Measurements from ENCODE around the gene HSPB1.

The HSPB1 gene

GRCh38 chr7:76352193-76352592 lies 49.7 kb downstream of the HSPB1 start:
- Histone ChIP-seq H2AFZ (ENCODE audit: low read length) (no peak overlapping the region), H4K20me1 (ENCODE audit: insufficient read depth, low read length, poor library complexity, severe bottlenecking) (peaks cover 95% of the 10 kb centered on the region), H3K9me3 (ENCODE audit: insufficient read depth, low read depth, low read length) (no peaks in the 10 kb centered on the region), H3K4me2 (ENCODE audit: low read depth, low read length, poor library complexity, severe bottlenecking) (peak overlapping the region; percentile 87), H3K4me1 (ENCODE audit: insufficient read depth, low read length, poor library complexity, severe bottlenecking) (peaks cover 44% of the 10 kb centered on the region), H3K79me2 (ENCODE audit: insufficient read depth, low read length) (peaks cover 99% of the 10 kb centered on the region), H3K27me3 (ENCODE audit: insufficient read depth, low read length, poor library complexity, severe bottlenecking) (no peaks in the 10 kb centered on the region), H3K9ac (ENCODE audit: low read depth, low read length, poor library complexity, severe bottlenecking) (no peak overlapping the region), H3K9me2 (replicated peaks; ENCODE audit: low read depth, low read length) (no peaks in the 10 kb centered on the region), H3K36me3 (ENCODE audit: insufficient read depth, low read length) (peaks cover 44% of the 10 kb centered on the region), H3K4me3 (ENCODE audit: low read length, poor library complexity, severe bottlenecking) (no peak overlapping the region), H3F3A (ENCODE audit: low read depth) (0 out of 2 replicates have a peak, but pooled peaks cover 4% of the 10 kb centered on the region)
- TF ChIP-seq CTCF (conservative IDR thresholded peaks at IDR 0.05; ENCODE audit: low read length) (no peak), EZH2phosphoT487 (IDR thresholded peaks at IDR 0.05; ENCODE audit: borderline replicate concordance) (no peak)

- H3K9me2 ChIP-seq (replicated peaks; ENCODE audit: low read depth, low read length): no peaks in the 10 kb centered on the region
- H4K20me1 ChIP-seq (ENCODE audit: insufficient read depth, low read length, poor library complexity, severe bottlenecking): peaks cover 96% of the 10 kb centered on the region
- peaks cover 43% of the 10 kb centered on the region for H3K4me1 ChIP-seq (ENCODE audit: insufficient read depth, low read length, poor library complexity, severe bottlenecking)
- peaks cover 29% of the 10 kb centered on the region; the same call in 1 of the 2 replicates for H3K36me3 ChIP-seq (ENCODE audit: insufficient read depth, low read length)
- H3K4me3 ChIP-seq (ENCODE audit: low read length, poor library complexity, severe bottlenecking): peak overlapping the region; percentile 15
- H3K9me3 ChIP-seq (ENCODE audit: insufficient read depth, low read depth, low read length): no peaks in the 10 kb centered on the region
- H3K27me3 ChIP-seq (ENCODE audit: insufficient read depth, low read length, poor library complexity, severe bottlenecking): no peaks in the 10 kb centered on the region
- H3K9ac ChIP-seq (ENCODE audit: low read depth, low read length, poor library complexity, severe bottlenecking): no peak overlapping the region
- no peaks in the 10 kb centered on the region for H3F3A ChIP-seq (ENCODE audit: low read depth)
- H2AFZ ChIP-seq (ENCODE audit: low read length): no peak overlapping the region
- H3K79me2 ChIP-seq (ENCODE audit: insufficient read depth, low read length): peaks cover 100% of the 10 kb centered on the region
- TF ChIP-seq CTCF (conservative IDR thresholded peaks at IDR 0.05; ENCODE audit: low read length) (no peak), EZH2phosphoT487 (IDR thresholded peaks at IDR 0.05; ENCODE audit: borderline replicate concordance) (no peak)
- peak overlapping the region; percentile 87 for H3K4me2 ChIP-seq (ENCODE audit: low read depth, low read length, poor library complexity, severe bottlenecking)
Observed at GRCh38 chr7:76353744-76354143, 51.3 kb downstream of the HSPB1 start.

Measured in Loucy (cell line).